HG03064 (cell line): ENCODE results near the gene SUCNR1.
"Not testable (repeated sequence)": the region's sequence is repeated elsewhere in the genome, so short reads cannot be mapped to it uniquely, and the experiment has no call there.

ENCODE experiments used
- ATAC-seq: cut with Tn5 transposase; IDR thresholded peaks from one replicate; pipeline ENCODE4 v1.9.1; 2021; ENCODE audit warnings: low read depth; ENCODE audit not compliant: unreplicated experiment

Gene SUCNR1

DNA sequence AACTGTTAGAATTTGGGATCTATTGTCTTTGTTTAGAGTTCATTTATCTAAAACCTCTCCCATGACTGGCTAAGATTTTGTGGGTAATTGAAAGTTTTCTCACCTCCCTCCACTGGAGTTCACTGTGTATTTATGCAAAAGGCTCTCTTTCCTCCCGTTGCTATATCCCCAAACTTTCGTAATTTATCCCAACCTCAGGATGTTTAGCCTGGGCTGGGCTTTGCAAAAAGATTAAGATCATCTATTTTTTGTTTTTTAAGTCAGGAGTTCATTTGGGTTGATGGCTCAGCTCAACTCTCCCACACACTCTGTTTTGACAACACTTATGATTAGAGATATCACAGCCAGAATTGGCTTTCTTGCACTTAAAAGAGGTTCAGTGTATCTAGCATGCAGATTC lies 27.0 kb downstream of the SUCNR1 start:
- no peak for ATAC-seq

DNA sequence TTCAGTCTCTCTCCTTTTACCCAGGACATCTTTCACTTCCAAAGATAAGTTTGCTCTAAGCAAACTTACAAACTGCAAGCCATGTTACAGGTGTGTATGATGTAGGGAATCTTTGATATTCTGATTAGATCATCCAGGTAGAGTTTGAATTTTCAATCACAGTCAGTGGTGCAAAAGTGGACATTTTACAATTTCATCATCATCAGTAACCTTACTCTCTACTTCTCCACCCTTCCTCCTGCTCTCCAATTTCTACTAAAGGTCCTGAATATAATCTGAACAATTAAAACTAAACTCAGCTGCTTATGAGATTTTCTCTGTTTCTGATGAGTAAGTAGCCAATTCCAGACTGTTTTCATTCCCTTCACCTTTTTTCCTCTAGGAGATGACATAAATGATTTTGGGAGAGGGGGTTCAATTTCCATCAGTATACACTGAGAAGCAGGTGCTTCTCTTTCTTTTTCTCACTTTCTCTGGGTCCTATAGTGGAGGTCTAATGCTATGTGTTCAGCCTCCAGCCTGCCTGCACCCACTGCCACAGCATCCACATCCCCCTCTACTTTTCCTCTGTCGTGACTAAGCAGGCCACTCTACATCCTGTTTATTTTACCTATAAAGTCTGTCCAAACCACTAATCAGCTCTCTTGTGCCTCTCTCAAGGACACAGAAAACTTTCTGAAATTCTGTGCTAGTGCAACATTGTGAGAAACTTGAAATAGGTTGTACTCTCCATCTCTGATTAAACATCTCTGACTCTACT lies 27.6 kb downstream of the SUCNR1 start:
- ATAC-seq = no peak

DNA sequence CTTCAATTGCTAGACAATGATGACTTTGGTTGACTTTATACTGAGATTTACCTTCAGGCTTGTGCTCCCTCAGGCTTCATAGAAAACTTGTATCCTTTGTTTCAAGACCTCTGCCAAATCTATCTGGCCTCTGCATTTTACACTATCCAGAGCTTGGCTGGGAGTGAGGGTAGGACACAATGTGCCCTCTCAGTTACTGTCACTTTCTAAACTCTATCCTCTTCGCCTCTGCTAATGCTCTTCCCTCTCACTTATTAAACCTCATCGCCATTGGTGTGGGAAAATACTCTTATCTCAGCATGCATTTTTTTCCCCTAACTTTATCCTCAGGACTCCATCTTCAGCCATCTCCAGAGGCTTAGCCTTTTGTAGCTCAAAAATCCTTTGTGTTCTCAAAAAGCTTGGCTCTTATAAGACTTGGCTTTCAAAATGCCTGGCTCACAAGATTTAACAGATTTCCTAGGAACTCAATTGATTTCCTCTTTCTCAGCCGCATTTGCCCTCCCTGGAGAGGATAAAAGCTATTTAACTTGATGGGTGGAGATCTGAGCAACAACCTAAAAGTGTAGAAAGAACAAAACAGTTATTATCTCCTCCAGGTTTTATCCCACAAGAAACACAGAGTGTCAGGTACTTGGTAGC lies 28.3 kb downstream of the SUCNR1 start:
- ATAC-seq = no peak

- ATAC-seq = no peak
Observed at GRCh38 chr3:151903501-151903991, 30.1 kb downstream of the SUCNR1 start.

- ATAC-seq = no peak
Observed at GRCh38 chr3:151905647-151906046, 32.2 kb downstream of the SUCNR1 start.

DNA sequence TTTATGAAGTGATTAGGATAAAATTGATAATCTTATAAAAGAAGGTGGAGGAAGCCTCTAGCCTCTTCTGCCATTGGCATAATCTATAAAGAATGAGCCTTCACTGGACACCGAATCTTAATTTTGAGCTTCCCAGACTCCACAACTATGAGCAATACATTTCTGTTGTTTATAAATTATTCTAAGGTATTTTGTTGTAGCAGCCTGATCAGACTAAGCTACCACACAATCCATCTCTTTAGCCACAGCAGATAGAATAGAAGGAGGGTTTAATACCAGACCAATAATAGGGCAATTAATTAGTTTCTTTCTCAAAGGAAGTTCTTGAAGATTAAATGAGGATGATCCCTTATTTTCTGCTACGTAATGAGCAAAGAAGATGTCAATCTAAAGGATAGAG lies 33.3 kb downstream of the SUCNR1 start:
- ATAC-seq = no peak

GRCh38 chr3:151908399-151908798 lies 35.0 kb downstream of the SUCNR1 start:
- no peak for ATAC-seq

DNA sequence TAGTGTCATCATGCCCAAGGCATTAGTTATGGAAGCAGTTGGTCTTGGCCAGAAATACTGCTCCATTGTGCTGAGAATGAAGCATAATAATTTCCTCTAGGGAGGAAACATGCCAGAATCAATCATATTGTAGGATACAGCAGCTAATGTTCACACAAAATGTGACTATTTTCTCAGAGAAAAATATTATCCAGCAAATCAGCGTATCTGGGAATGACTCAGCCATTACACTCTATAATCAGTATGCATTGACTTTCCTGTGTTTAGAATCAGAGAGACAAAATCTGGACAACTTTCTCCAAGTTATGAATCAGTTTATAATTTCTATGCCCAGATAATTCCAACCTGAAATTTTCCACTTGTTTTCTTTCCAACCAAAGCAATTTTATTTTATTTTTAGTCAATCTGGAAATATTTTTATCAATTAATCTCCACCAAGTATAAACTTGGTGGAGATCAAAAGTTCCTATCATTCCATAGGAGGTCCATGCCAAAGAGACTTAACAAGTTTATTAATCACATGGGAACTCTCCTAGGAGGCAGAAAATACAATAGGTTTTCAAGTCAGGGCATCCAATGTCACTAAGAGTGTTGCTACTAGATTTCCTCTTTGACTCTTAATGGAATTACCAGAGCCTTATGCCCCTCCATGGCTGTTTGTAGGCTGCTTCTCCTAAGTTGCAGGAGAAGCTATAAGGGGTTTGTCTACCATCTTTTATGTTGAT lies 36.4 kb downstream of the SUCNR1 start:
- ATAC-seq = no peak

- no peak for ATAC-seq
Observed at GRCh38 chr3:151911462-151911861, 38.0 kb downstream of the SUCNR1 start.

GRCh38 chr3:151912028-151912427 lies 38.6 kb downstream of the SUCNR1 start:
- no peak for ATAC-seq

- ATAC-seq = no peak
Observed at GRCh38 chr3:151916781-151917180, 43.3 kb downstream of the SUCNR1 start.

GRCh38 chr3:151918253-151919029 lies 45.0 kb downstream of the SUCNR1 start:
- no peak for ATAC-seq

GRCh38 chr3:151919030-151919328 lies 45.5 kb downstream of the SUCNR1 start:
- no peak for ATAC-seq

DNA sequence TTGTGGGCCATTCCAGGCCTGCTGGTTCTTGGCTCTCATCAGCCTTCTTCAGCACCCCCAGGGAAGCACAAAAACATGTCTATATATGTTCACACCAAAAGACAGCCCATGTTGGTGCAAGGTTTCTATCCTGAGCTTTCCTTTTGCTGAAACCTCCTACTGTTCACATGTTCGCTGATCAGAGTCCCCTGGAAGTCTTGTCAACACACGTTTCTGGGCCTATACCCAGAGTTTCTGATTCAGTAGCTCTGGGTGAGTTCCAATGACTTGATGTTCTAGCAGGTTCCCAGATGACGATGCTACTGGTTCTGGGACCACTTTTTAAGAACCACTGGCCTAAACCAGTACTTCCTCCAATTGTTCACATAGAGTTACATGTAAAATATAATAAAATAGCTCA lies 46.0 kb downstream of the SUCNR1 start:
- no peak for ATAC-seq

DNA sequence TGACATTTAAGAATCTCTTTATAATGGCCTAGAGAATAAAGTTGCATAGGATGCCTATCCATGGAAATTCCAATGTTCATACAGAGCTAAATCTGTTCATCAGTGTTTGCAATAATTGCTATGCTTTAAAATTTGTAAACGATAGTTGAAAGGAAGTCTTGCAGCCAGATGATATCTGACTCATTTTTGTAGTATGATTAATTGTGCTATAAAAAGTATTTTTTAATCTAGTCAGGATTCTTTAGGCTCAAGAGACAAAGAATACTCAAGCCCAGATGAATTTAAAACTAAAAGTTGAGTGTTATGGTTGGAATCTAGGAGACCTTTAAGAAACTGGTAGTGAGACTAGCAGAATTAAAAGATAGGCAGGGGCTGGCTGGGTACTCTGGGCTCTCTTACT lies 50.5 kb downstream of the SUCNR1 start:
- ATAC-seq = no peak

GRCh38 chr3:151924753-151925152 lies 51.3 kb downstream of the SUCNR1 start:
- no peak for ATAC-seq

DNA sequence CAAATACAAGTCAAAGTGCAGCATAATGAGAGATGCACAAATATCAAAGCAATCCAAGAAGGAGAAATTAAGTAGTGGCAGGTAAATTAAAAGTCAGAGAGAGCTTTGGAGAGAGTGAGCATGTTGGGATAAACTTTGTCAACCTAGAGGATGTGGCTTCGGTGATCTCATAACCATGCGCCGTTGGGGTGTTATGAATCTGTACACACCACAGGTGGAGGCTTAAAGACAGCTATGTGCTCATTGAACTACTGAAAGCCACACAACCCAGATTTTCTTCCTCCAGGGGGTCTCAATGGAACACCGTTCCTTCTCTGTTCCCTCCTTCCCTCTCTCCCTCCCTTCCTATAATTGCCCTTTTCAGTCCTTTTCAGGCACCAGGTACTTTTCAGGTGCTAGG lies 52.0 kb downstream of the SUCNR1 start:
- ATAC-seq = no peak

DNA sequence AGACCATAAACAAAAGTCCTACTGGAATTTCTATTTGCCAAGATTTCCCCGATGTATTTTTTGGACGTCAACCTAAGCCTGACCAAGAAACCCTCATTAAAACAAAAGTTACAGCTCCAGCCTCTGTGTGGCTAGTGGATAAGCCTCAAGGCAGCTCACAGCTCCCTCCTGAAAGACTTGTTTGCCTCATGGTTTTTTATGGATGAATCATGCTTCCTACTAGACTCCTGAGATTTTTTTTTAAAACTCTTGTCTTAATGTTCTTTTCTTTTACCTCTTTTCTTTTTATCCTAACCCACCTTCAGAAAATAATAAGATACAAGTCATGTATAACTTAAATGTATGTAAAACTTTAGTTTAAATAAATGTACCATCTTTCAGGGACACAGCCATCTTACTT lies 52.4 kb downstream of the SUCNR1 start:
- no peak for ATAC-seq

GRCh38 chr3:151926956-151927355 lies 53.5 kb downstream of the SUCNR1 start:
- ATAC-seq = no peak

- not testable (repeated sequence) for ATAC-seq
Observed at GRCh38 chr3:151927915-151928525, 54.6 kb downstream of the SUCNR1 start.

GRCh38 chr3:151931171-151931570 lies 57.7 kb downstream of the SUCNR1 start:
- no peak for ATAC-seq
